GM12875 (cell line): ENCODE results near the gene HSD17B12.

Experiments used
- H3K4me3 ChIP-seq: one replicate; pipeline ENCODE4 v1.5.1; 2011; ENCODE audit warnings: low read depth, low read length, control low read depth
- CTCF ChIP-seq: IDR thresholded peaks from 2 replicates; pipeline ENCODE4 v1.5.1; 2011; ENCODE audit warnings: low read depth, mild to moderate bottlenecking, control low read depth, inconsistent platforms, low read length, moderate library complexity, borderline replicate concordance; ENCODE audit not compliant: insufficient read depth

The HSD17B12 gene

GRCh38 chr11:43818220-43818619, 137.7 kb downstream of the HSD17B12 start:
- no peak overlapping the region for H3K4me3 ChIP-seq
- TF ChIP-seq CTCF = no peak

GRCh38 chr11:43819926-43820325, 139.4 kb downstream of the HSD17B12 start:
- H3K4me3 ChIP-seq = no peak overlapping the region
- TF ChIP-seq CTCF = no peak

- TF ChIP-seq CTCF = no peak
- H3K4me3 ChIP-seq = no peak overlapping the region
These were observed 142.8 kb downstream of the HSD17B12 start for GRCh38 chr11:43823316-43823715.

- TF ChIP-seq CTCF = no peak
- H3K4me3 ChIP-seq = no peak overlapping the region
These were observed 143.3 kb downstream of the HSD17B12 start for GRCh38 chr11:43823851-43824250.

GRCh38 chr11:43825217-43825816, 144.8 kb downstream of the HSD17B12 start:
- peak; percentile 41; the same call in 1 of the 2 replicates for TF ChIP-seq CTCF
- no peak overlapping the region for H3K4me3 ChIP-seq

GRCh38 chr11:43830928-43831440, 150.4 kb downstream of the HSD17B12 start:
- H3K4me3 ChIP-seq = no peak overlapping the region
- no peak for TF ChIP-seq CTCF

- no peak overlapping the region for H3K4me3 ChIP-seq
- no peak for TF ChIP-seq CTCF
These were observed 152.0 kb downstream of the HSD17B12 start for GRCh38 chr11:43832536-43832935.
